Right ventricle myocardium superior (tissue), 1 donor: ENCODE results near the gene PLEKHG5. TPM values are rescaled to one million over a fixed set of nuclear protein-coding genes. Genes with fewer than 3 reads are reported as not detected.
"Not testable (repeated sequence)": the region's sequence is repeated elsewhere in the genome, so short reads cannot be mapped to it uniquely, and the experiment has no call there.

Experiments
- ATAC-seq: fragments of 200-7000 bp; cut with Tn5 transposase; one replicate; pipeline ENCODE4 v1.9.1; 2020; ENCODE audit warnings: mild to moderate bottlenecking; ENCODE audit not compliant: poor library complexity
- DNase-seq: peaks from one replicate; pipeline ENCODE4 v3.0.0-alpha.2; 2020
- intact Hi-C: fragments of 100-400 bp; cut with DNase I; formaldehyde crosslinking; loops from one replicate; pipeline ENCODE4 v1.11.2; 2022
- total RNA-seq: library from RNA; stranded (reverse); fragmentation: NEBNext Ultra II Directional; extraction: Animal tissue kit (Norgen Biotek cat#: 25700); gene quantifications from one replicate; pipeline ENCODE4 v1.2.1, GENCODE V29; 2021
- donor health status: DM: no; HTN: yes; CAD: no; lungs with severe emphysema.

The PLEKHG5 gene
- total RNA-seq, 1 donor from 2014 or later = 16.8 TPM

DNA sequence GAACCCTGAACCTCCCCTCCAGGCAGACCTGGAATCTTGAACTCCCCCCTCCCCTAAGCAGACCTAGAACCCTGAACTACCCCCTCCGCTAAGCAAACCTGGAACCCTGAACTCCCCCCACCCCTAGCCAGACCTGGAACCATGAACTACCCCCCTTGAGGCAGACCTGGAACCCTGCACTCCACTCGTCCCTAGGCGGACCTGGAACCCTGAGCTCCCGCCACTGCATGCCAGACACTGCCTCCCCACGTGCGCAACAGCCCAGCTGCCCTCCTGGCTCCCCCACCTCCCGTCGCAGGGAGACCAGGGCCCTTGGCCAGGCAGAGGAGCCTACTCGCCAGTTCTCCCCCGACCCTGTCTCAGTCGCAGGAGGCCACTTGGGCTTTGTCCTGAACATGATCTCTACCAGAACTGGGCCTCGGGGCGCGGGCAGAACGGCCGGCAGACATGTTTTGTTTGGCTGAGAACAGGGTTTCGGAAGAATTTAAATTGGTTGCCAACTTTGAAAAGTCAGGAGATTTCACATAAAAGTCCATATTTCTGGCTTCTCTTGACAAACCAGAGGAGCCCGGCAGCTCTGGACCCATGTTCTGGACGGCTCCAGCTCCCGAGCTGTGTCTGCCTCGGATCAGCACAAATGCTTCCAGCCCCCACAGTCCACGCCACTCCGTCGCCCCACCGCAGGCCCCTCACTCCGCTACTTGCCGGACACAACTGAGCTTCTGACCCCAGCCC lies 9.2 kb upstream of the PLEKHG5 start:
- ATAC-seq (no peak), DNase-seq (no peak)
- intact Hi-C loops = no loop called here

DNA sequence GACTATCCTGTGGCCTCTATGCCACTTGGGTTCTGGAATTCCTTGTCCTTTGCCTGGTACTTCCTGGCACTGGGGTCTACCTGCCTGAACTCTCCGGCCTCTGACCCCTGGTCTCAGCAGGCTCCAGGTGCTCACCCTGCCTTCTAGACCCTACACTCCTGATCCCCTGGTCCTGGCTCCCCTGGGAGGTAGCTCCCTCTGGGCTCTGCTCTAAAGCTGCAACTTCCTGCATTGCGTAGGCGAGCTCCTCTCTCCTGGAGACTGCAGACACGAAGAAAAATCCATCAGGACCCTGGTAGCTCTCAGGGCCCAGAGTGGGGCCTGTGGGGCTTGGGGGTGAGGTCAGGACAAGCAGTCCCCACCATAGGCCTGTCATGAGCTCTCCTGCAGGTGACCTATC lies 7.8 kb upstream of the PLEKHG5 start:
- no peak for DNase-seq
- intact Hi-C loops = no loop called here

GRCh38 chr1:6498576-6499111 lies 7.2 kb upstream of the PLEKHG5 start:
- intact Hi-C loops = no loop called here
- ATAC-seq (no peak), DNase-seq (no peak)

More for the DNA sequence above, 7.8 kb upstream of the PLEKHG5 start:
- no peak for ATAC-seq

- ATAC-seq = no peak
- intact Hi-C loops = no loop called here
- DNase-seq = no peak
These were observed 6.6 kb upstream of the PLEKHG5 start for GRCh38 chr1:6497867-6498575.

- ATAC-seq (peak; percentile 61), DNase-seq (peak; percentile 74)
- intact Hi-C loops = no loop called here
These were observed 5.9 kb upstream of the PLEKHG5 start for GRCh38 chr1:6497215-6497866.

GRCh38 chr1:6496890-6497214 lies 5.4 kb upstream of the PLEKHG5 start:
- intact Hi-C loops = no loop called here
- ATAC-seq (no peak), DNase-seq (no peak)

- DNase-seq (no peak), ATAC-seq (peak; percentile 13)
- intact Hi-C loops = no loop called here
These were observed 4.9 kb upstream of the PLEKHG5 start for GRCh38 chr1:6496365-6496721.

DNA sequence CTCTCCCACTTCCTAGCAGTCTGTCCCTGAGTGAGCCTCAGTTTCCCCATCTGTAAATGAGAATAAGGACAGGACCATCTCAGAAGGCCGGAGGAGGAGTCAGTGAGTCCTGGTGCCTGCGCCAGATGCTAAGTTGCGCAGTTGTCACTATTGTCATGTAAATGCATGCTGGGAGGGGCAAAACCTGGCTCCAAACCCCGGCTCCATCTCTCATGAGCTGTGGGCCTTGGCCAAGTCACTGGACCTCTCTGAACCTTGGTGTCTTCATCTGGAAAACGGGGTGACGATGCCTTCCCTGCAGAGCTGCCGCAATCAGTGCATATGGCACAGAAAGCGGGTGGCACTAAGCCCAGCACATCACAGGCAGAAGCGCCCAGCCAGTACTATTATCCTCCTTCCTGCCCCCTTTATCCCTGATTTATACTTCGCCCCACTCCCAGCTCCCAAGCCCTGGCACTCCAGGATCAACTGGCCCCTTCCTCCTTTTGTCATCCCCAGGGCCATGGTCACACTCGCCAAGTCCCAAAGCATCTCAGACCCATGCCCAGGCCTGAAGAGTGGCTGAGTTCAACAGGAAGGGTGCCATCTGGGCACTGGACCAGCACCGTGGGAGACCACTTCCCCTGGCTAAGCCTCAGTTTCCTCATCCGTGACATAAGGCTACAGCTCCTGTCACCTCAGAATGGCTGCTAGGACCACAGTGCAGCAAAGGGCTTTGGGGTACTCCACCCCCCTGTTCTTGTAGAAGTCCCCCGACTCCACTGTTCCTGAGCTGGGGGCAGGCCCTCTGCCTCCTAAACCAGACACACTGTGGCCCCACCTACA lies 4.3 kb upstream of the PLEKHG5 start:
- intact Hi-C loops = no loop called here
- ATAC-seq (no peak), DNase-seq (no peak)

- intact Hi-C loops = no loop called here
- ATAC-seq = no peak
- no peak for DNase-seq
These were observed 3.6 kb upstream of the PLEKHG5 start for GRCh38 chr1:6495041-6495441.

DNA sequence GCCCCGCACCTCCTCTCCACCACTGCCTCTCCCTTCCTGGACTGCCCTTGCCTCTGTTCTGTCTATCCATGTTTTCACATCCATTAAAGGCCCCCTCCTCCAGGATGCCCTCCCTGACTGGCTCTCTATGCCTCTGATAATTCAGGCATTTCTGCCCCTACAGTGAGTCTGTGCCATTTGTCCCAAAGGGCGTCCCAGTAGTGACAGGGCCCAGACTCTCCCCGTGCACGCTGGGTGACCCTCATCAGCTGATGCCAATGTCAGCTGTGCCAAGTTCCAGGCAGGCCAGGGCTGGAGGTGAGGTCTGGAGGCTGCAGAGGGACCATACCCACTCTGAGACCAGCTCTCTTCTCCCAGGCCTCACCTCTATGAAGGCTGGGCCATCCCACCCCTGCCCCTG lies 3.2 kb upstream of the PLEKHG5 start:
- ATAC-seq (peak; percentile 39), DNase-seq (no peak)
- intact Hi-C loops = no loop called here

GRCh38 chr1:6493834-6494223 lies 2.4 kb upstream of the PLEKHG5 start:
- intact Hi-C loops, ATAC-seq, DNase-seq: not testable (repeated sequence)

- ATAC-seq = no peak
- intact Hi-C loops = no loop called here
- DNase-seq = no peak
These were observed 499 bp upstream of the PLEKHG5 start for GRCh38 chr1:6491966-6492365.

DNA sequence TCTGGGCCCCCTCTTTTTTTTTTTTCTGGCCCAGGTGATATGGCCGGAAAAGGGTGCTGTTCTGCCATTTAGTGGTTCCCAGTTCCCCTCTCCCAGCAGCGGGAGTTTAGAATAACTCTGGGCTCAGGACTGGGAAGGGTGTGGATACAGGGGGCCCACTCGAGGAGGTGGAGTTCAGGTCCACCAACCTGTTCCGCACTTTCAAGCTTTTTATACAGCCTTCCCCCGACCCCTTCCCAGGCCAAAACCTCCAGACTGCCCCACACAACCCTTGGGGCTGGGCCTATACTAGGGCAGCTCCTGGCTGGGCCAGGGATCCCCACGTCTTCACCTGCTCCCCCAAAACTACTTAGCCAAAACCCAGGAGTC lies 402 bp downstream of the PLEKHG5 start:
- ATAC-seq (no peak), DNase-seq (no peak)
- intact Hi-C loops = no loop called here

GRCh38 chr1:6490181-6491080 lies 1.0 kb downstream of the PLEKHG5 start:
- intact Hi-C loops = no loop called here
- ATAC-seq = peak; percentile 79
- DNase-seq = peak; percentile 75

DNA sequence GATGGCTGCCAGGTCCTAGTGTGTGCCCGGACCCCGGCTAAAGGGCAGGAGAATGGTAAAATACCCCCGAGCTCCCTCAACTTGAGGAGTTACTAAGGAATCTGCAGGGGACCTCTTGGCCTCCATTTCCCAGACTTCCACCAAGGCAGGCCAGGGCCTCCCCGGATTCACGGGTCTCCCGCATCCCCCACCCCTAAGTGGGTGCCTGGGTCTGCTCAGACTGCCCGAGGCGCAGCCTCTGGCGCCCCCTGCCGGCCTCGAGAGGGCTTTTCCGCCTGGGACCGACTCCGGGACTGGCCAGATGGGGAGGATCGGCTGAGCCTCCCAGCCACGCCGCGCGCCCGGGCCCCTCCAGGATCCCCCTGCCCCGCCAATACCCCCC lies 1.7 kb downstream of the PLEKHG5 start:
- ATAC-seq (peak; percentile 70), DNase-seq (peak; percentile 80)
- intact Hi-C loops = loop anchor here (5.0 kb wide), 2 partner anchors 33 to 158 kb away; no protein-coding TSS in a partner anchor

- intact Hi-C loops = loop anchor here (5.0 kb wide), 2 partner anchors 33 to 158 kb away; no protein-coding TSS in a partner anchor
- ATAC-seq = no peak
- DNase-seq = no peak
These were observed 2.1 kb downstream of the PLEKHG5 start for GRCh38 chr1:6489383-6489765.

DNA sequence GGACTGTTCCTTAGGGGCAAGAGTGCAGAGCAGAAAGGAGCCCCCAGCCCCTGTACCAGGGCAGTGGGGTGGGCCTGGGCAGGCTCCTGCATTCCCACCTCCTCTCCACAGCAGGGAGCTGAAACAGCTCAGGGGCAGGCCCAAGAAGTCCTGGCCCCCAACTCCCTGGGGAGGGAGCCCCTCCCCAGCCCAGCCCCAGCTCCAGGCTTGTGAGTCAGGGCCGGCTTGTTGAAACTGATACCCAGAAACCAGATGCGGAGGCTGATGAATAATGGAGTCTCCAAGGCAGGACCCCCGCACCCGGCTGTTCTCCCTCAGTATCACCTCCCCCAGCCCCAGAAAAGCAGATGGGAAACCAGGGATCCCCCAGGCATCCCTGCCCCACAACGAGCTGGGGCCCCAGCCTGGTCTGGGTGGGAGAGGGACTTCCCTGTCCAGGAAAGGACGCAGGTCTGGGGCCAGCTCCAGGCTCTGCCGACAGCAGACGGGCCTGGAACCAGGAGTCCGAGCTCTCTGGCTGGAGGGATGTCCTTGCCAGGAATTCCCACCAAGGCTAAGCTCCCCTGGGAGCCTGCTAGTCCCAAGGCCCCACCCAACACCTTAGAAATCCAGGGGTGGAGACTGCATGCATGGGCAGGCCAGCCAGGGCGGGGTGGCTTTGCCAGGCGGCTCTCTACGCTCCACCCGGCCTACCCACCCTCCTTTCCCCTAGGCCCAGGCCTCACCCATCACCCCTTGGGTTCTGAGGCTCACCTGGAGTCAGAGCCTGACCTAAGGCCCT lies 2.7 kb downstream of the PLEKHG5 start:
- intact Hi-C loops = loop anchor here (5.0 kb wide), 2 partner anchors 34 to 159 kb away; no protein-coding TSS in a partner anchor
- ATAC-seq (no peak), DNase-seq (no peak)
